HG03045 (cell line): Measurements from ENCODE around the gene TRIP13.
"Not testable (repeated sequence)": the region's sequence is repeated elsewhere in the genome, so short reads cannot be mapped to it uniquely, and the experiment has no call there.

Experiments
- ATAC-seq: cut with Tn5 transposase; IDR thresholded peaks from one replicate; pipeline ENCODE4 v1.9.1; 2021; ENCODE audit warnings: mild to moderate bottlenecking, moderate library complexity; ENCODE audit not compliant: unreplicated experiment

TRIP13 gene

DNA sequence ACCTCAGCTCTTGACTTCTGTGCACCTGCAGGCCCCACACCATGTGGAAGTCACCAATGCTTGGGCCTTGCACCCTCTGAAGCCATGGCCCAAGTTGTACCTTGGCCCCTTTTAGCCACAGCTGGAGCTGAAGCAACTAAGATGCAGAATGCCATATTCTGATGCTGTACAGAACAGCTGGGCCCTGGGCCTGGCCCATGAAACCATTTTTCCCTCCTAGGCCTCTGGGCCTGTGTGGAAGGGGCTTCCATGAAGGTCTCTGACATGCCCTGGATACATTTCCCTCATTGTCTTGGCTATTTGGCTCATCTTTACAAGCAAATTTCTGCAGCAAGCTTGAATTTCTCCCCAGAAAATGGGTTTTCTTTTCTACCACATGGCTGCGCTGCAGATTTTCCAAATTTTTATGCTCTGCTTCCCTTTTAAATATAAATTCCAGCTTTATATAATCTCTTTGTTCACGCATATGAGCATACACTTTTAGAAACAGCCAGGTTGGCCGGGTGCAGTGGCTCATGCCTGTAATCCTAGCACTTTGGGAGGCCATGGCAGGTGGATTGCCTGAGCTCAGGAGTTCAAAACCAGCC, 41.8 kb downstream of the TRIP13 start:
- not testable (repeated sequence) for ATAC-seq

- no peak for ATAC-seq
Observed at GRCh38 chr5:935510-936084, 42.9 kb downstream of the TRIP13 start.

DNA sequence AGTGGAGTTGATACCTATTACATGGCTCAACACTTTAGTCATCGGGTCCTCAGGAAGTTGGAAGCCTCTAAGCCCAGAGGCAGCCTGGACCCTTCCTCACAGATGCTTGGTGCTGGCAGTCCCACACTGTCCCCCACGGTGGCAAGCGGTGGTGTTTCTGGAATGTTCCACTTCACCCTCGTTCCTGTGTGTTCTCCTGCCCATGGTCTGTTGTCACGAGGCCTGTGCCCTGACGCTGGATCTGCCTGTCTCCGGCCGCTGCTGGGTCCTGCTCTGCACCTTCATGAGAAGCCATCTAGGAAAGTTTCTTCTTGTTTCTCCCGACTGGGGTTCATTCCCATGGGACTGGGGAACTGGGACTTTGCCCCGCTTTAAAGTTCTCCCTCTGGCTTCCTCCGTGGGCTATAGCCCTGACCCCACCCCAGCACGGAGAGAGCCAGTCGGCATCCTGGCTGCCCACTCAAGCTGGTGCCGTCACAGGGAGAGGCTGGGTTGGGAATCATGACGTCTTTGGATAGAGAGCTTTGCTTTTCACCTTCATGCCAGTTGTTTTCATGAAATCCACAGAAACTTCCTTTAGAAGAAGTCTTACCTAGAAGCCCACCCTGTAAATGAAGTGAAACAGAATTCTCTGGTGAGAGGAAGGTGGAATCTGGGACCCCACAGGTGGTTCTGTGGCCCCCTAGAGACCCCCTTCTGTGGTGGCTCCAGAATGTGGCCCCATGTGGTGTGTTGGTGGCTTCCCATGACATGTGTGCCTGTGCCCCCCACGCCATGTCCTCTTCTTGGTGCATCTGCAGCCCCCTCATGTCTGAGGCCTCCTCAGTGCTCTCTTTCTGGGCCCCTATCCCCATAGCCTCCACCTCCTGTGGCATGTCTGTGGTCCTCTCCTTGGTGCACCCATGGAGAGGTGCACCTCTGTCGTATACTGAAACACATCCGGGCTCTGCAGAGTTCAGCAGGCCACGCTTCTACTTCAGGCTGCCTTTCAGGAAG, 43.8 kb downstream of the TRIP13 start:
- no peak for ATAC-seq

- no peak for ATAC-seq
Observed at GRCh38 chr5:937151-937924, 44.7 kb downstream of the TRIP13 start.

DNA sequence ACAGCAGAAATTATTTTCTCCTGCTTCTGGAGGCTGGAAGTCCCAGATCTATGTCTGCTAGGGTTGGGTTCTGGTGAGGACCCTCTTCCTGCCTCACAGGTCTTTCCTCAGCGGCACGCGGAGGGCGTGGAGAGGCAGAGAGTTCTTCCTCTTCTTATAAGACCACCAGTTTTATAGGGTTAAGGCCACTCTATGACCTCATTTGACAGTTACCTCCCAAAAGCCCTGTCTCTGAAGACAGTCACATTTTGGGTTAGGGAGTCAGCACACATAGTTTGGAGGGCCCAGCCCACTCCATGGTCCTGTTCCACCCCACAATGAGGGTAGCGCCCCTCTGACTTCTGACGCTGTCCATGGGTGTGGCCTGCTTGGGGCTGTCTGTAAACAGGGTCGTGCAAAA, 46.7 kb downstream of the TRIP13 start:
- no peak for ATAC-seq

DNA sequence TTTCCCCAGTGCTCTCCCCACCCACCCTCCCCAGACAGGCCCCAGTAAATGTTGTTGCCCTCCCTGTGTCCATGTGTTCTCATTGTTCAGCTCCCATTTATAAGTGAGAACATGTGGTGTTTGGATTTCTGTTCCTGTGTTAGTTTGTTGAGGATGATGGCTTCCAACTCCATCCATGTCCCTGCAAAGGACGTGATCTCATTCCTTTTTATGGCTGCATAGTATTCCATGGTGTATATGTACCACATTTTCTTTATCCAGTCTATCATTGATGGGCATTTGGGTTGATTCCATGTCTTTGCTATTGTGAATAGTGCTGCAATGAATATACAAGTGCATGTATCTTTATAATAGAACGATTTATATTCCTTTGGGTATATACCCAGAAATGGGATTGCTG, 48.1 kb downstream of the TRIP13 start:
- not testable (repeated sequence) for ATAC-seq

DNA sequence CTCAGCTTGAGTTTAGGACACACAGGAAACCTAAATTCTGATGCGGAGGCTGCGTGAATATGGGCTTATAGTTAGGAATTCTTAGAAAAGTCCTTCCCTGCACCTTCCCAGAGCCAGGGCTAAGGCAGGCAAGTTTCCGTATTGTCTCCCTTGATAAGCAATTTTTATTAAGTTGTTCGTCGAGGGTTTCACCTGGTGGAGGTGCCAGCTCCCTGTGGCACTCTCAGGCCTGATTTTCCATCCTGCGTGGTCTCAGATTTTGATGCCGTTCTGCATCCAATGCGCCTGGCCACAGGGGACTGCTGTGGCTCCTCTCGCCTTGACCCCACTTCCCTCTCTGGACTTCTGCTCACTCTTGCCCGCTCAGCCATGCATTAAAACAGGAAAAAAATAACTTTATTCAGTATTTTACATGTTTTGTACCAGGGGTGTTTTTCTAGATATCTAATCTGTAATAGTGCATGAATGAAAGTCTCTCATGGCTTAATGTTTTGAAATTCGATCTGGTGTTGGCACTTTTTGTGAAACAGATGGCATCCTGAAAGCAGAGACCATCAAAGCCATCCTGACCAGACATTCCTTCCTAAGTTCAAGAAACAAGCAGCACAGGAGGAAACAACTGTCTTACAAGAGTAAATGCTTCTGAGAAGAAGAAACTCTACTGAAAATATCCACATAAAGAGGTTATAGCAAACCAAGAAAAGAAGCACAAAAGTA, 50.7 kb downstream of the TRIP13 start:
- no peak for ATAC-seq

DNA sequence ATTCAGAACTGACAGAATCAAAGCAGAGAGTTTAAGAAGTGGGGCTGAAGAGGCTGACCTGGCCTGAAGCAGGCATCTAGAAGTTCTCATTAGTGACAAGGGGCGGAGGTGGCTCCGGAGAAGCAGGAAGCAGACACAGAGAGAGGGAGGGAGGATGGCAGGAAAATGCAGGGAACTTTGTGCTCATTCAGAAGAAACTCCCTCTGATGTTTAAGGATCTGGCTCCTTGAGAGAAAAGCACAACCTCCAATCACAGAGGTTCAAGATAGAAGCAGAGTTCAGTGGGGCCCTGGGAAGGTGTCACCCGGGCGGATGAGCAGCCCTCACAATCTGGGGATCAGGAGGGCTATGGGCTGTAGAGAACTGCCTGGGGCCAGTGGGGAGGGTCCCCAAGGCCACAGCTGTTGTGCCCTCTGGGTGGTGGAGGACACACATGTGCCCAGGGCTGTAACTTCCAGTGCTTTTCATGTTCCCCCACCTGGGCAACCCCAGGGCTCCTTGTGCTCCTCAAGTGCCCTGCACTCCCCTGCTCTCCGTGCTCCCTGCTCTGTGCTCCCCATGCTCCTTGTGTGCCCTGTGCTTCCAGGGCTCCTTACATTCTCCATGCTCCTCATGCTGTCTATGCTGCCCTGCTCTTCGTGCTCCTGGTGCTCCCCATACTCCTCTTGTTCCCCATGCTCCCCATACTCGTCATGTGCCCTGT, 51.4 kb downstream of the TRIP13 start:
- no peak for ATAC-seq

DNA sequence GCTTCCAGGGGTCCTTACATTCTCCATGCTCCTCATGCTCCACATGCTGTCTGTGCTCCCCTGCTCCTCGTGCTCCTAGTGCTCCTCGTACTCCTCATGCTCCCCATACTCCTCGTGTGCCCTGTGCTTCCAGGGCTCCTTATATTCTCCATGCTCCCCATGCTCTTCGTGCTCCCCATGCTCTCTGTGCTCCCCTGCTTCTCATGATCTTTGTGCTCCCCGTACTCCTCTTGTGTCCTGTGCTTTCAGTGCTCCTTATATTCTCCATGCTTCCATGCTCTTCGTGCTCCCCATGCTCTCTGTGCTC, 51.9 kb downstream of the TRIP13 start:
- no peak for ATAC-seq

DNA sequence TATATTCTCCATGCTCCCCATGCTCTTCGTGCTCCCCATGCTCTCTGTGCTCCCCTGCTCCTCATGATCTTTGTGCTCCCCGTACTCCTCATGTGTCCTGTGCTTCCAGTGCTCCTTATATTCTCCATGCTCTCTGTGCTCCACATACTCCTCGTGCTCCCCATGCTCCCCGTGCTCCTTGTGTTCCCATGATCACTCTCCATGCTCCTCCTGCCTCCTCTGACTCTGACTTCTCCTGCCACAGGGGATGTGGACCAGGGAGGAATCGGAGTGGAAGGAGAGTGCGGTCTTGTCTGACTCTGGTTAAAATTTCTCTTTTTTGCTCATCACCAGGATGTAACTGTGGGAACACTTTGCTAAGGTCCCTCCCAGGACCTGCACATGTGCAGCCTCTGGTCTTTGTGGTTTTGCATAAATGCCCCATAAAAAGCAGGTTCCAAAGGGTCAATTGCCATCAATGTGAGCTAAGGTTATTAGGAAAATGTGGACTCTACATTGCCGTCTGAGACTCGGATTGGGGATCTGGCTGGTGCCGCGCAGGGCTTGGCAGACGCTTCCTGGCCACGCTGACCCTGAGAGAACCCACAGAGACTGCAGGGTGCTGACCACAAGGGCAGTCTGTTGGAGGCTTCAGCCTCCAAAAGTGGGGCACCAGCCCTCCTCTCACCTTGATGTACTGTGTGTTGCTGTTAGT, 52.5 kb downstream of the TRIP13 start:
- ATAC-seq, result no peak

- no peak for ATAC-seq
Observed at GRCh38 chr5:945691-946551, 53.2 kb downstream of the TRIP13 start.

DNA sequence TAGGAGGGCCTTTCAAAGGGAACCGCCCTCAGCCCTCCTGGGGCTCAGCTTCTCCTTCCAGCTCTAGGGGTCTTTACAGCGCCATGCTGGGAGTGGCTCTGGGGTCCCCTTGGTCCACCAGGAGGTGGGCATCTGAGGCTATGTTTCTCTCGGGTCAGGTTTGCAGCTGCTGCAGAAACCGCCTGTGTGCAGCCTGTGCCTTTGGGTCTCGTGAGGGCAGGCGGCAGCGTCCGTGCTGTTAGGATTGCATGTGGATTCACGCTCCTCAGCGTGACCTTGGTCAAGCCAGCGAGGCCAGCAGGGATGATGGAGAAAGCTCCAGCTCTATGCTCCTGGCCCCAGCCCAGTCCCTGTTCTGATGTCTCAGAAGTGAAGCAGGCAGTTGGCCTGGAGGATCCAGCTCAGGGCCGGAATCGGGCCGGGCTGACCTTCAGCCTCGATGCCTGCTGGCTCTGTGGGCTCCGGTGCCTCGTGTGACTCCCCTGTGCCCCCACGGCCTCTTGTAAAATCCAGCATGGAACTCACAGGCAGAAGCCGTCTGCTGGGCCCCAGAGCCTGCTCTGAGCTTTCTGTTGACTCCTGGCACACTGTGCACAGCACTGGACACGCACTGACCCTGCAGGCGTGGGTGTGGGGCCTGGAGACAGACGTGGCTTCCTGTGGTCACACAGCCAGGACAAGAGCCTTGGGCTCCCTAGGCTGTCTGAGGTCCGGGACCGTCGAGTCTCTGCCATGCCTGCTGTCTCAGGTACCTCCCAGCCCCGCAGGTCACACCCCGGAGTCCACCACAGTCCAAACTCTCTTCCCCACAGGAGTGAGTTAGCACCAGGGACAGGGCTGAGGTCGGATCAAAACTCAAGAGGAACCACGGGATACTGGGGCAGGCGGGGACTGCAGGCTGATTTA, 54.3 kb downstream of the TRIP13 start:
- no peak for ATAC-seq

- ATAC-seq, result no peak
Observed at GRCh38 chr5:947626-948471, 55.2 kb downstream of the TRIP13 start.

GRCh38 chr5:948472-949274, 56.0 kb downstream of the TRIP13 start:
- ATAC-seq, result no peak

DNA sequence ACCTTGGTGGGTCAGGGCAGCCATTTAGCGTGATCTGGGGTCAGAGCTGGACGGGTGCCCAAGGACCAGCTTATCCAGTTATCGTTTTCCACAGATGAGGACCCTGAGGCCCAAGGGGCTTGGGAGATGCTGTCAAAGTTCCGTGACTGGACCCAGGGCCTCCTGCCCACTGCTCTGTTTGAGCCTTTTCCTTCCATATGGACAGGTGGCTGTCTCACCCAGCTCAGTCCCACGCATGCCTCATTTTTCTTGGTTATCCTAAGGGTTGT, 56.5 kb downstream of the TRIP13 start:
- no peak for ATAC-seq
